HCT116 (cell line): ENCODE data around the gene HIVEP3. TPM values are rescaled to one million over a fixed set of nuclear protein-coding genes. Genes with fewer than 3 reads are reported as not detected.

ENCODE experiments used
- CEBPB ChIP-seq: IDR thresholded peaks from 2 replicates; pipeline ENCODE4 v1.6.1; 2012; ENCODE audit warnings: low read depth
- EZH2phosphoT487 ChIP-seq: fragments of 200-600 bp; IDR thresholded peaks from 2 replicates; pipeline ENCODE4 v1.6.1; 2018; ENCODE audit warnings: antibody characterized with exemption, borderline replicate concordance
- FOSL1 ChIP-seq: IDR thresholded peaks from 2 replicates; pipeline ENCODE4 v1.6.1; 2012; ENCODE audit warnings: low read depth
- JUND ChIP-seq: IDR thresholded peaks from 2 replicates; pipeline ENCODE4 v1.6.1; 2012
- POLR2A ChIP-seq: IDR thresholded peaks from 2 replicates; pipeline ENCODE4 v1.7.0; 2011; ENCODE audit warnings: borderline replicate concordance; ENCODE audit not compliant: insufficient read depth, insufficient read length; ENCODE audit errors: extremely low read depth
- RAD21 ChIP-seq: IDR thresholded peaks from 2 replicates; pipeline ENCODE4 v1.6.1; 2012; ENCODE audit warnings: low read depth, mild to moderate bottlenecking
- SIN3A ChIP-seq: IDR thresholded peaks from 2 replicates; pipeline ENCODE4 v1.6.1; 2012; ENCODE audit warnings: low read depth
- SP1 ChIP-seq: IDR thresholded peaks from 2 replicates; pipeline ENCODE4 v1.6.1; 2012; ENCODE audit warnings: low read depth
- total RNA-seq: library from RNA; stranded (reverse); gene quantifications from one replicate; pipeline ENCODE4 v1.2.1, GENCODE V29; 2021; ENCODE audit not compliant: unreplicated experiment
- TF ChIP-seq, protein P1 (sequence below): IDR thresholded peaks from 2 replicates; pipeline ENCODE4 v1.6.1; 2012; ENCODE audit warnings: low read depth
- TF ChIP-seq, protein P2 (sequence below): IDR thresholded peaks from 2 replicates; pipeline ENCODE4 v1.6.1; 2011; ENCODE audit warnings: mild to moderate bottlenecking, low read length, moderate library complexity; ENCODE audit not compliant: insufficient replicate concordance; ENCODE audit errors: extremely low read depth

HIVEP3 gene
- total RNA-seq, 1 experiment from 2014 or later, result 7.1 TPM

DNA sequence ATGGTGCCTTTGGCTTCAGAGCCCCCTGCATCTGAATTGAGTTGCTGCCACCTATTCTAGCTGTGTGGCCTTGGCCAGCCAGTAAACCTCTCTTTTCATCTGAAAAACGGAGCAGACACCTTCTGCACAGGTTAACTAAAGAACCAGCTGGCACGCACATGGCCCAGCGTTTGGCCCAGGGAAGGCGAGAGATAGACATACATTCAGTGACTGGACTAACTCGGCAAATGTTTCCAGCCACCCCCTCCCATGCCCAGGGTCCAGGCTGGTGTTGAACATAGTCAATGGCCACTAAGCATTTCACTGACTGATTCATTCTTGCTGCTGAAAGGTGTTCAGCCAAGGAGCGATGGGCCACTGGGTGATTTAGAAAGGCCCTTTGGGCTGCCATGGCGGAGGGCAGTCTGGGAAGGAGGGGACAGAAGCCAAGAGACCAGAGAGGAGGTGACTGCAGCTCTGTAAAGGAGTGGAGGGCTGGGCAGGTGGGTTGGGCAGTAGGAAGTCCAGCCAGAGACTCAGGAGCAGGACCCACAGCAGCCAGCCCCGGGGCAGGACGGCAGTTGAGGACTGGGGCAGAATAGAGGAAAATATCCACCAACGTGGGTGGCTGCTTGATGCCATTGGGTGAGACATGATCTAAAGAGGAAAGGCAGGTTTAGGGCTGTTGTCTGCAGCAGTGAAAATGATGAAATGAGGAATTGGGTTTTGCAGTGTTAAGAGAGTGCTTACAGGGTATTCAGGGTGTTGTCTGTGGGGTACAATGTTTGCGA, 184.3 kb downstream of the HIVEP3 start (continued):
- TF ChIP-seq, protein P1, sequence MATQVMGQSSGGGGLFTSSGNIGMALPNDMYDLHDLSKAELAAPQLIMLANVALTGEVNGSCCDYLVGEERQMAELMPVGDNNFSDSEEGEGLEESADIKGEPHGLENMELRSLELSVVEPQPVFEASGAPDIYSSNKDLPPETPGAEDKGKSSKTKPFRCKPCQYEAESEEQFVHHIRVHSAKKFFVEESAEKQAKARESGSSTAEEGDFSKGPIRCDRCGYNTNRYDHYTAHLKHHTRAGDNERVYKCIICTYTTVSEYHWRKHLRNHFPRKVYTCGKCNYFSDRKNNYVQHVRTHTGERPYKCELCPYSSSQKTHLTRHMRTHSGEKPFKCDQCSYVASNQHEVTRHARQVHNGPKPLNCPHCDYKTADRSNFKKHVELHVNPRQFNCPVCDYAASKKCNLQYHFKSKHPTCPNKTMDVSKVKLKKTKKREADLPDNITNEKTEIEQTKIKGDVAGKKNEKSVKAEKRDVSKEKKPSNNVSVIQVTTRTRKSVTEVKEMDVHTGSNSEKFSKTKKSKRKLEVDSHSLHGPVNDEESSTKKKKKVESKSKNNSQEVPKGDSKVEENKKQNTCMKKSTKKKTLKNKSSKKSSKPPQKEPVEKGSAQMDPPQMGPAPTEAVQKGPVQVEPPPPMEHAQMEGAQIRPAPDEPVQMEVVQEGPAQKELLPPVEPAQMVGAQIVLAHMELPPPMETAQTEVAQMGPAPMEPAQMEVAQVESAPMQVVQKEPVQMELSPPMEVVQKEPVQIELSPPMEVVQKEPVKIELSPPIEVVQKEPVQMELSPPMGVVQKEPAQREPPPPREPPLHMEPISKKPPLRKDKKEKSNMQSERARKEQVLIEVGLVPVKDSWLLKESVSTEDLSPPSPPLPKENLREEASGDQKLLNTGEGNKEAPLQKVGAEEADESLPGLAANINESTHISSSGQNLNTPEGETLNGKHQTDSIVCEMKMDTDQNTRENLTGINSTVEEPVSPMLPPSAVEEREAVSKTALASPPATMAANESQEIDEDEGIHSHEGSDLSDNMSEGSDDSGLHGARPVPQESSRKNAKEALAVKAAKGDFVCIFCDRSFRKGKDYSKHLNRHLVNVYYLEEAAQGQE, result no peak
- no peak for TF ChIP-seq RAD21
- no peak for TF ChIP-seq SP1
- no peak for TF ChIP-seq CEBPB
- no peak for TF ChIP-seq SIN3A
- TF ChIP-seq POLR2A, result no peak
- TF ChIP-seq EZH2phosphoT487, result no peak
- TF ChIP-seq FOSL1, result no peak
- TF ChIP-seq, protein P2, sequence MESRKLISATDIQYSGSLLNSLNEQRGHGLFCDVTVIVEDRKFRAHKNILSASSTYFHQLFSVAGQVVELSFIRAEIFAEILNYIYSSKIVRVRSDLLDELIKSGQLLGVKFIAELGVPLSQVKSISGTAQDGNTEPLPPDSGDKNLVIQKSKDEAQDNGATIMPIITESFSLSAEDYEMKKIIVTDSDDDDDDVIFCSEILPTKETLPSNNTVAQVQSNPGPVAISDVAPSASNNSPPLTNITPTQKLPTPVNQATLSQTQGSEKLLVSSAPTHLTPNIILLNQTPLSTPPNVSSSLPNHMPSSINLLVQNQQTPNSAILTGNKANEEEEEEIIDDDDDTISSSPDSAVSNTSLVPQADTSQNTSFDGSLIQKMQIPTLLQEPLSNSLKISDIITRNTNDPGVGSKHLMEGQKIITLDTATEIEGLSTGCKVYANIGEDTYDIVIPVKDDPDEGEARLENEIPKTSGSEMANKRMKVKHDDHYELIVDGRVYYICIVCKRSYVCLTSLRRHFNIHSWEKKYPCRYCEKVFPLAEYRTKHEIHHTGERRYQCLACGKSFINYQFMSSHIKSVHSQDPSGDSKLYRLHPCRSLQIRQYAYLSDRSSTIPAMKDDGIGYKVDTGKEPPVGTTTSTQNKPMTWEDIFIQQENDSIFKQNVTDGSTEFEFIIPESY, result no peak
- no peak for TF ChIP-seq JUND
- TF ChIP-seq, all 23 proteins: peak for 0
